Breast epithelium (tissue), 3 donors: Measurements from ENCODE around the gene OR2Y1.

Experiments
- POLR2A ChIP-seq: fragments of 450-650 bp; IDR thresholded peaks from one replicate; pipeline ENCODE4 v1.6.1; 2016; ENCODE audit warnings: antibody characterized with exemption, mild to moderate bottlenecking, moderate library complexity
- POLR2AphosphoS5 ChIP-seq, 3 donors: sonication (generic); formaldehyde crosslinking; IDR thresholded peaks; one replicate each; pipeline ENCODE4 v1.6.1; 2017; ENCODE audit warnings: antibody characterized with exemption in 3 of 3

GRCh38 chr5:180736536-180736935 lies 3.3 kb downstream of the OR2Y1 start:
- no peak for TF ChIP-seq POLR2AphosphoS5 (IDR thresholded peaks at IDR 0.05)
- TF ChIP-seq POLR2A: no peak
